Stimulated activated CD4-positive, alpha-beta T cell treated with anti-CD3 and anti-CD28 coated beads, Interleukin-4, amount 100 ng/mL, for 48 hours (primary cell): Measurements from ENCODE around the gene MRPL53.

ENCODE experiments used
- DNase-seq, 2 donors: peaks; one replicate each; pipeline ENCODE4 v3.0.0-alpha.2; 2020; ENCODE audit warnings: low read depth in 2 of 2

The MRPL53 gene

DNA sequence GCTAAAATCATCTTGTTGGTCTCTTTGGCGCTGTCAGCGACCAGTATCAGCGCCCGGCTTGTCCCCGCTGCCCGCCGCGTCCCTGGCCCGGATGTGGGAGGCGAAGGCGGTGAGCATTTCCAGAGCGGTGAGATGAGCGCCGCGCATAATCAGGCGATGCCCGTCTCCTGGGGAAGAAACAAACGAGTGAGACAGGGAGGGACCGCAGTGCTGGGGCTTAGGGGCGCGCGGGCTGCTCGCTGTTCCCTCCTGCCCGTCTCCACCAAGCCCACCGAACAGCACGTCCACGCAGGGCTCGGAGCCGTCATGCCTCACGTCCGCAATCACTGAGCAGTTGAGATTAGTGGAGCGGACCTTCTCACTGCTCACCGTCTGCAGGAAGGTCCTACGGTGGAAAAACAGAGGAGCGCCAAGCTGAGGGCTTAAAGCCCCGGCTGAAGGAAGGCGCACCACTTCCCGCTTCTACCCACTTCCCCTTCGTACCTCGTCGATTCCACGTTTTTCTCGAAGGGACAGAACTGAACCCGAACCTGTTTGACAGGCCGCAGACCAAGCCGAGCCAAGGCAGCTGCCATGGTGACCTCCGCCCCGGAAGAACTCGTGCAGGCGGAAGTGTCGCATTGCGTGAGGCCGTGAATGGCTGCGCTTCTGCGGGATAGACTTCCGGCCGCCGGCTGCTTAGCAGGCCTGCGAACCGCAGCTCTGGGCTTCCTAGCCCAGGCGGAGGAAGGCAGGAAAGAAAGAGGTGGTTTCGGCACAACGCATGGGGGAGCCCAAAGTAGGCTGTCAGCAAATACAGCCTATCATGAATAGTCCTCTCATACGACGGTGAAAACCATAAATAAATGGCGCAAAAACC, at the start of gene MRPL53:
TSS of gene MRPL53 (minus strand) at position 595 of the 859 bp plus-strand sequence. CDS start at position 575, 20 bp downstream.
- peak; percentile 95 to 96 for DNase-seq

GRCh38 chr2:74516650-74517049, 44.2 kb upstream of the MRPL53 start:
- DNase-seq: no peak

DNA sequence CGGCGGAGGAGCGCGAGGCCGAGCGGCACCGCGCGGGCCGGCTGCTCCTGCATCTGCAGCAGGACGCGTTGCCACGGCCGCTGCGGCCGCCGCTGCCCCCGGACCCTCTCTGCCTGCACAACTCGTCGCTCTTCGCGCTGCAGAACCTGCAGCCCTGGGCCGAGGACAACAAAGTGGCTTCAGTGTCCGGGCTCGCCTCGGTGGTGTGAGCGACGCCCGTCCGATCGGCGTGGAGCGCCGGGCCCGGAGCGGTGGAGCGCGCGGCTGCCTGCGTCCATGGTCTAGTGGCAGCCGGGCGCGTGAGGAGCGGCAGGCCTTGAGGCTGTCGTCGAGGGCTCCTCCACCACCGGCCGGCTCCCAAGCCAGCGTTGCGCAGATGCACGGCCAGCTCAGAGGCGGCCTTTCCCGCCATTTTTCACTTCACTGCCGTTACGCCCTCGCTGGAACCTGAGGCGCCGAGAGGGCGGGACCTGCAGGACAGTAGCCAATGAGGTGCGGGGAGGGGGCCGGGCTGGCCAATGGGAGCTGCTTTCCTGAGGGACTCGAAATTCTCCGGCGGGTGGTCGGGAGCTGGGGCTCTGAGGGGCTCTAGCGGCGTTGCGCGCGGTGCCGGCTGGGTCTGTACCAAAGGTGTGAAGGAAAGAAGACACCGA, 43.6 kb upstream of the MRPL53 start:
- DNase-seq: peak; percentile 65 to 72

- DNase-seq: no peak
Observed at GRCh38 chr2:74515271-74515980, 42.9 kb upstream of the MRPL53 start.

GRCh38 chr2:74514368-74515270, 42.1 kb upstream of the MRPL53 start, which contains the start of gene TLX2:
Gene TLX2, plus strand, starts transcription at chr2:74514450. Its CDS starts 357 bp downstream, at chr2:74514807.
- no peak for DNase-seq

GRCh38 chr2:74513605-74514367, 41.3 kb upstream of the MRPL53 start:
- DNase-seq: no peak

DNA sequence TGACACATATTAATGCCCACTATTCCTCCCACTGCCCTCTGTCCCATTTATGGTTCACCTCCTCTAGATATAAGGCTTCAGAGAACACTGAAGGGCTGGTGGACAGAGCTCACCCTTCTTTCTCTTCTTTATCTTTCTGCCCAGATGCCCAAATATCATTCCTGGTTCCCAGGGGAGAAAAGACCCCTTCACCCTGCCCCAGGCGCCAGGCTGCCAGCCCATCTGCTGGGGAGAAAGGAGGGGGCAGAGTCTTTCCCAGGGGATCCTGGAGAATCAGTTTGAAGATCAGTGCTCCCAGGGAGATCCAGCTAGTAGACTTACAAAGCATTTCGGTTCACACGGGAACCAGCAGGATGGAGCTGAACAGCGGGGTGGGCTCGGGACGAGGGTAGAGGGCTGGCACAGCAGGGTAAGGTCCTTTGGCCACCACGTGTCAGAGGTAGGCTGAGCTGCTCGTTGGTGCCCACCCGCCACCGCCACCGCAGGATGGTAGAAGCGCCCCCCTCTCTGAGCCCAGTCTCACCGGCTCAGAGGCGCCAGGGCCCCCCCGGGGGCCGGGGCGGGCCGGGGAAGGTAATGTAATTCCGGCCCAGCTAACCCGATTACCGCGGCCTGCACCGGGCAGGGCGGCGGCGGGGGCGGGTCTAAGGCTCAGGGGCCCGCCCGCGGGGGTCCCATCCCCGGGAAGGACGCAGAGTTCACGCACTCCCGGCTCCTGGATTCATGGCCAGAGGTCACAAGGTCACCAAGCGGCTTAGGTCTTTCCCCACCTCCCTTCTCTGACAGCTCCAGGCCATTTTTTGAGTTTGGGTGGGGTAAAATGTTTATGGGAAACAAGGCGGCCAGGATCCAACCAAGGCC, 40.5 kb upstream of the MRPL53 start:
- no peak for DNase-seq

DNA sequence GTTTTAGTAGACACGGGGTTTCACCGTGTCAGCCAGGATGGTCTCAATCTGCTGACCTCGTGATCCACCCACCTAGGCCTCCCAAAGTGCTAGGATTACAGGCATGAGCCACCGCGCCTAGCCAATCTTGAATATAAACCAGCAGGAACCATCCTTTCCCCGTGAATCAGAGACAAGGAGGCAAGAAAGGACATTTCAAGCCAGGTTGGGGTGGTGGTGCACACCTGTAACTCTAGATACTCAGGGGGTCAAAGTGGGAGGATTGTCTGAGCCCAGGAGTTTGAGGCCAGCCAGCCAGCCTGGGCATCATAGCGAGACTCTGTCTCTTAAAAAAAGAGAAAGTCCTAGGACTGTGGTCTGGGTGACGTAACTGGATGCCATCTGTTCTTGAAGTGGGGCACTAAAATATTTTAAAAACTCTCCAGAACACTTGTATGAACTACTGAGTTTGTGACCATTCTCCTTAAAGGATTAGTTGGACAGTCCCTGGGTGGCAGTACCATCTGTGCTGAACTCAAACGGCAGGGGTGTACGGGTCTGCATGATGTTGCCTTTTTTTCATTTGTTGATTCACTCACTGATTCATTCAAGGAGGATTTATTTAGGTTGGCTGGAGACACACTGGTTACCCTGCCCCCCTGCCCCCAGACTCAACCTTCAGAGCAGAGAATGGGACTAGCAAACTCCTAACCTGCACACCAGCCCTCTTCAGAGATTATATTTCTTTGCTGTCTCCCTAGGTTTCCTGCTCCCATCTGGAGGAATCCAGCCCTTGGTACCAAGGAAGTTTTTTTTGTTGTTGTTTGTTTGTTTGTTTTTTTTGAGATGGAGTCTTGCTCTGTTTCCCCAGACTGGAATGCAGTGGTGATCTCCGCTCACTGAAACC, 38.9 kb upstream of the MRPL53 start:
- no peak for DNase-seq

DNA sequence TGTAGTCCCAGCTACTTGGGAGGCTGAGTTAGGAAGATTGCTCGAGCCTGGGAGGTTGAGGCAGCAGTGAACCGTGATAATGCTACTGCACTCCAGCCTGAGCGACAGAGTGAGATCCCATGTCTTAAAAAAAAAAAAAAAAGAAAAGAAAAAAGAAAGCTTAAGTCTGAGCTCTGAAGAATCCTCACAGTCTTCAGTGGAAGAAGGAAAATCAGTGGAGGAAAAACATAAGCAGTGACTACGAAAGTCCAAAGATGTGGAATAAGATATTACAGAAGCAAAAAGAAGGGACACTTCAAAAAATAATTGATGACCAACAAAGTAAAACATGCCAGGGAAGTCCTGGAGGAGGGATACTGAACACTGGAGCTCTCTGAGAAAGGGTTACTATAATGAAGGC, 37.8 kb upstream of the MRPL53 start:
- DNase-seq: no peak

GRCh38 chr2:74507926-74508520, 35.5 kb upstream of the MRPL53 start:
- DNase-seq: no peak

GRCh38 chr2:74507145-74507925, 34.9 kb upstream of the MRPL53 start, which contains the start of gene PCGF1:
Gene PCGF1, minus strand, starts transcription at chr2:74507695. Its CDS starts 27 bp downstream, at chr2:74507668.
- DNase-seq: peak; percentile 98 to 99

- no peak for DNase-seq
Observed at GRCh38 chr2:74505448-74506246, 33.2 kb upstream of the MRPL53 start.

DNA sequence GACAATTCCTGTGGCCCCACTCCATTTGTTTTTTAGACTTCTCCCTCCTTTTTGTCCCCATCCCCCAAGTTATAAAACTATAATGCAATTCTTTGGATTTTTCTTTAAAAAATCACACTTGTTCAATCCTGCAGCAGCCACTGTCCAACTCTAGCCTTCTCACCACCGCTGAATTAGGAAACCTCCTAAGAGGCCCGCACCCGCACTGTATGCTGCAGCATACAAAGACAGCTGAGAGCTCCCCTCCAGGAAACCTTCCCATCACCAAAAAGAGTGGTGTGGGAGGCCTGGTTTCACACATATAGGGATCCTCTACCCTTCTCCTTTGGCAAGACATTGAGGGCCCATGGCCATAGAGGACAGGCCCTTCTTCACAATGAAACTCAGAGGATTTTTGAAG, 32.1 kb upstream of the MRPL53 start:
- DNase-seq: no peak

DNA sequence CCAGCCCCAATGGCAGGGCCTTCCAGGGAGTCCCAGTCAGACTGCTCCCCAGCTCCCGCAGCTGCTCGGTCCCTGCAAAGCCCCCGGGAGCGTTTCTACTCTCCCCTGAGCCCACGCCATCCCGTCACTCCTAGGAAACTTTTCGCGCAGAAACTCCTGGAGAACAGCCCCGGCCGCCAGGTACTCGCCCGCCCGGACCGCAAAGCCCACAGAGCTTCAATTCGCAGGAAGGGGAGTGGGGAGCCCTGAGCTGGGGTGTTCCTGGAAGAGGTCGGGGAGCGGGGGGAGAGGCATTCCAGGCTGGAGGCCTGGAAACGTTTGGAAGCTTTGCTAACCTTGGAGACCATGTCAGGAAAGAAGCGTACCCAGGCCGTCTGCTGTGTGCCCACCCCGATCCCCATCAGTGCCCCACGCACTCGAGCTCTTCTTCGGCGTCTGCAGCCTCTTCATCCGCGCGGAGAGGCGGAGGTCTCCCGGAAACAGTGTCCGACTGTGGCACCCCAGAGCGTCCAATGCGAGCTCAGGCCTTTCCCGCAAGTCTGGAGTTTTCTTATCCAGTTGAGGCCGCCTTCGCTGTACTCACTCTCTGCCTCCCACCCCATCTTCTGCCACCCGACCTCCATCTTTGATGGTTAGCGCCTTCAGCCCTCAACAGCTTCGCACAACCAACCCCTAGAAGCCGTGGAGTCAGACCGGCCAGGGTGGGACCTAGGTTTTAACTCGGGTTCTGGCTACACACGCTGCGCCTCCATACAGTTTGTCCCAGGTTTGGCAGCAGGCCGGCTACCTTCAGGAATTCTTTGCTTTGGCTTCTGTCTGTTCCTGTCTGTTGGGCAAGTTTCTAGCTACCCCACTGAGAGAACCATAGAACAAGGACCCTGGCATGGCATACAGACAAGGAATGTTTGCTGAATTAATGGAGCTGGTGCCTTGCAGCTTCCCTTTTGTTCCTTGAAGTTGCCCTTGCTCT, 31.3 kb upstream of the MRPL53 start:
- no peak for DNase-seq
